Nephron progenitor cell (in vitro differentiated cells): Measurements from ENCODE around the gene MYO18A.

Source experiments
- DNase-seq: peaks from one replicate; pipeline ENCODE4 v3.0.0; 2021
- H3K27ac Mint-ChIP-seq: 2 replicates; pipeline ENCODE4 v1.8.0; 2021; ENCODE audit warnings: mild to moderate bottlenecking, moderate library complexity, mixed read lengths
- H3K27me3 Mint-ChIP-seq: 2 replicates; pipeline ENCODE4 v1.8.0; 2021; ENCODE audit warnings: mild to moderate bottlenecking, low read depth, mixed read lengths; ENCODE audit not compliant: poor library complexity
- H3K36me3 Mint-ChIP-seq: 2 replicates; pipeline ENCODE4 v1.8.0; 2021; ENCODE audit warnings: low read depth, mixed read lengths
- H3K4me1 Mint-ChIP-seq: 2 replicates; pipeline ENCODE4 v1.8.0; 2021; ENCODE audit warnings: mixed read lengths
- H3K4me3 Mint-ChIP-seq: 2 replicates; pipeline ENCODE4 v1.8.0; 2021; ENCODE audit warnings: mild to moderate bottlenecking, moderate library complexity, mixed read lengths
- H3K9me3 Mint-ChIP-seq: 2 replicates; pipeline ENCODE4 v1.8.0; 2021; ENCODE audit warnings: mild to moderate bottlenecking, moderate library complexity, mixed read lengths
- CTCF ChIP-seq: fragments of 200-600 bp; sonication (generic); IDR thresholded peaks from 2 replicates; pipeline ENCODE4 v1.5.0; 2021; ENCODE audit warnings: antibody characterized with exemption

The MYO18A gene

DNA sequence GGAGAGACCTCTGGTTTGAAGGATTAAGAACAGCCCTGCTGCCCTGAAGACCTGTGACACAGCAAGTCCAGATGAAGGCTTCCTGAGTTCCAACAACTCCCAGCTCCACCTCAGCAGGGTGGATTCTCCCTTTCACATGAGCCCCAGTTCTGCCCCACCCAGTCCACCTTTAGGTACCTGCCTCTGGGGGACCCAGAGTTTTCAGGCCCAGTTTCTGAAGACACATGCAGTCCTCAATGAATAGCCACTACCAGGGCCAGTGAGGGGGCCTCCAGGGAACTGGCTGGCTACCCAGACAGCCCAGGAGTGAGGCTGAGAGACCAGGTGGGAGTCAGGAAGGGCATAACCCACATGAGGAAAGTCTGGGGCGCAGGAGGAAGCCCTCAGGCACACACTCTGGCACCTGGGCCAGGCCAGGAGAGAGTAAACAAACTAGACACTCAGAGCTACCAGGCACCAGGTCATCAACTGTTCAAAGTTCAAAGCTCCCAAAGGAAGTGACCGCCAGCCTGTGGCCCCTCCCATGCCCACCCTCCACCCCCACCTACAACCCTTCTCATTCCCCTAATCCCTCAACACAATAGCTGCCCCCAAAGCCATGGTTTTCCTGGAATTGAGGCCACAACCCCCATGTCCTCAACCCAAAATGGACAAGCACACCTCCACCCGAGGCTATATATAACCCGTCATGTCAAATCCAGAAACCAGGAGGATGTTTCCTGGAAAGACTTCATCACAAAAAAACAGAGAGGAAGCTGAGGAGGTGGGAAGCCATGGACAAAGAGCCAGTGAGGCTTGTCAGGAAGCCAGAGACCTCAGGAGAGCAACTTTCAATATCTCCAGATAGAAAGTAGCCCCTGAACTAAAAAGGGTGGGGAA is 2.1 kb downstream of the MYO18A start:
- Mint-ChIP-seq H3K4me3 (peak overlapping the region; percentile 83), H3K4me1 (peaks cover 40% of the 10 kb centered on the region), H3K9me3 (peaks cover 9% of the 10 kb centered on the region), H3K27ac (peak overlapping the region; percentile 67), H3K36me3 (no peaks in the 10 kb centered on the region), H3K27me3 (peaks cover 23% of the 10 kb centered on the region)
- no peak for DNase-seq
- no peak for TF ChIP-seq CTCF

DNA sequence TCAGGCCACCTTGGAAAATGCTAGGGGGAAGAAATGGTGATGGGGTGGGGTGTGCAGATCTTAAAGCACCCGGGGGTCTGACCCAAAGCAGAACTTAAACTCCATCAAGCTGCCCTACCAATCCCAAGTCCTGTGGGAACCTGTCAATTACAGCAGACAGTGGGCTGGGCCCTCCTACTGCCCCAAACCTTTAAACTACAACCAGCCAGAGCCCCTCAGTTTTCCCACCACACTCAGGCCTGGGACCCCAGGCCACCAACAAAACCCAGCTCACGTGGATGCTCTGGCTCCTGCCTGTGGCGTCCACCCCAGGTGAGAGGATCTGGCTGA is 2.7 kb downstream of the MYO18A start:
- no peak for DNase-seq
- Mint-ChIP-seq H3K4me3 (peak overlapping the region; percentile 83), H3K27ac (peak overlapping the region; percentile 67), H3K36me3 (peaks cover 3% of the 10 kb centered on the region), H3K9me3 (peaks cover 3% of the 10 kb centered on the region), H3K4me1 (peaks cover 40% of the 10 kb centered on the region), H3K27me3 (peaks cover 19% of the 10 kb centered on the region)
- TF ChIP-seq CTCF, result no peak

DNA sequence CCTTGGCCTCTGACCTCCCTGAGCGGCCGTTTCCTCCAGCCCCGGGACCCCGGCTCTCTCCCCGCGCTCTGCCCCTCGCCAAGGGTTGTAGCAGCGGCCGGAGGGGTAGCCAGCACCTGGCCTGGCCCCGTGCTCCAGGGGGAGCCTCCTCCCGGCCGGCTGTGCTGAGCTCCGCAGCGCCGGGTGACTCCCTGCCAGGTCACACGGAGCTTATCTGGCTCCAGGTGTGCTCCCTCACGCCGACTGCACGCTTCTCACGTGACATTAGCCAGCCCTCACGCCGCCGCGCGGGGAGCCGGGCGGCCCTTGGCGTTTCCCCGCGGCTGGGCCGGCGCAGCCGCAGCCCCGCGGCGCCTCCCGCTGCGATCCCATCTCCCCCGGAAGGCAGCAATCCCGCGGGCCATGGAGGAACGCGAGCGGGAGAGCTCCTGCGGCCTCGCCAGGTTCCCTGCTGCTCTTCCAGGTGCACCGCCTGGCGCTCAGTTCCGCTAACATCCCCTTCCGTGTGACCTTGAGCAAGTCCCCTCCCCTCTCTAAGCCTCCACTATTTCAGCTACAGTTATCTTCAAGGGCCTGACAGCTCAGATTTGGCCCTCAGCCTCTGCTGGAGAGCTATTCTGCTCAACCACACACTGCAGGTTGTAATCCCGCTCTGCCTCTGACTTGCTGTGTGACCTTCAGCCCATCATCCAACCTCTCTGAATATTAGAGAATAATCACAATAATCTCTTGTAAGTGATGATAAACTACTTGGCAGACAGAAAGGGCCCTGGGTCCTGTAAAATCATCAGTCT is 3.4 kb downstream of the MYO18A start:
- Mint-ChIP-seq H3K27ac (no peak overlapping the region), H3K4me3 (peak overlapping the region; percentile 83), H3K9me3 (no peaks in the 10 kb centered on the region), H3K27me3 (peaks cover 15% of the 10 kb centered on the region), H3K36me3 (peaks cover 5% of the 10 kb centered on the region), H3K4me1 (peaks cover 42% of the 10 kb centered on the region)
- peak; percentile 80 for DNase-seq
- no peak for TF ChIP-seq CTCF

- H3K4me3 Mint-ChIP-seq, result no peak overlapping the region
Measured at GRCh38 chr17:29175349-29175748, 4.8 kb downstream of the MYO18A start.

GRCh38 chr17:29172589-29172988 is 7.6 kb downstream of the MYO18A start:
- Mint-ChIP-seq H3K4me1 (peaks cover 34% of the 10 kb centered on the region), H3K27me3 (peaks cover 2% of the 10 kb centered on the region), H3K9me3 (no peaks in the 10 kb centered on the region), H3K27ac (no peak overlapping the region), H3K4me3 (no peak overlapping the region), H3K36me3 (peaks cover 9% of the 10 kb centered on the region)
- TF ChIP-seq CTCF, result no peak
- no peak for DNase-seq

More at GRCh38 chr17:29175349-29175748, 4.8 kb downstream of the MYO18A start:
- DNase-seq, result no peak
- peaks cover 9% of the 10 kb centered on the region for H3K36me3 Mint-ChIP-seq
- no peak for TF ChIP-seq CTCF
- peaks cover 2% of the 10 kb centered on the region for H3K27me3 Mint-ChIP-seq
- peaks cover 41% of the 10 kb centered on the region for H3K4me1 Mint-ChIP-seq
- H3K27ac Mint-ChIP-seq, result no peak overlapping the region
- no peaks in the 10 kb centered on the region for H3K9me3 Mint-ChIP-seq
